Endometrium (tissue), 2 donors: ENCODE results near the gene TEX14.
"Not testable (repeated sequence)": the region's sequence is repeated elsewhere in the genome, so short reads cannot be mapped to it uniquely, and the experiment has no call there.

Experiments used
- FAIRE-seq: peaks from 2 replicates; lab custom pipeline; 2012; peaks lifted over from hg19 to GRCh38; lab: Jason Lieb, UNC
- donor health status: control.
- donor health status: control.

The TEX14 gene

GRCh38 chr17:58688521-58688920 lies 3.3 kb downstream of the TEX14 start:
- FAIRE-seq = no peak

- no peak for FAIRE-seq
Observed at GRCh38 chr17:58686980-58687379, 4.9 kb downstream of the TEX14 start.

- not testable (repeated sequence) for FAIRE-seq
Observed at GRCh38 chr17:58684462-58684861, 7.4 kb downstream of the TEX14 start.

- FAIRE-seq = no peak
Observed at GRCh38 chr17:58684003-58684402, 7.8 kb downstream of the TEX14 start.

- FAIRE-seq = no peak
Observed at GRCh38 chr17:58680038-58680369, 11.8 kb downstream of the TEX14 start.

GRCh38 chr17:58679263-58680037 lies 12.4 kb downstream of the TEX14 start:
- no peak for FAIRE-seq

GRCh38 chr17:58678287-58678686 lies 13.6 kb downstream of the TEX14 start:
- not testable (repeated sequence) for FAIRE-seq

GRCh38 chr17:58677194-58677880 lies 14.5 kb downstream of the TEX14 start:
- no peak for FAIRE-seq

GRCh38 chr17:58671969-58672368 lies 19.9 kb downstream of the TEX14 start:
- no peak for FAIRE-seq

GRCh38 chr17:58669853-58670252 lies 22.0 kb downstream of the TEX14 start:
- no peak for FAIRE-seq

GRCh38 chr17:58668598-58668935 lies 23.3 kb downstream of the TEX14 start:
- no peak for FAIRE-seq

- FAIRE-seq = no peak
Observed at GRCh38 chr17:58667934-58668597, 23.8 kb downstream of the TEX14 start.

- FAIRE-seq = no peak
Observed at GRCh38 chr17:58666858-58667267, 25.0 kb downstream of the TEX14 start.

- no peak for FAIRE-seq
Observed at GRCh38 chr17:58665946-58666857, 25.6 kb downstream of the TEX14 start.

GRCh38 chr17:58664302-58664701 lies 27.5 kb downstream of the TEX14 start:
- FAIRE-seq = no peak

- no peak for FAIRE-seq
Observed at GRCh38 chr17:58661499-58661898, 30.3 kb downstream of the TEX14 start.

- FAIRE-seq = no peak
Observed at GRCh38 chr17:58660621-58661020, 31.2 kb downstream of the TEX14 start.

GRCh38 chr17:58659714-58660084 lies 32.1 kb downstream of the TEX14 start:
- not testable (repeated sequence) for FAIRE-seq

GRCh38 chr17:58658804-58659713 lies 32.8 kb downstream of the TEX14 start:
- FAIRE-seq = peak; percentile 81

GRCh38 chr17:58657962-58658803 lies 33.7 kb downstream of the TEX14 start:
- FAIRE-seq = not testable (repeated sequence)
